ENCODE measurements around the gene OPN3.

OPN3 gene

DNA sequence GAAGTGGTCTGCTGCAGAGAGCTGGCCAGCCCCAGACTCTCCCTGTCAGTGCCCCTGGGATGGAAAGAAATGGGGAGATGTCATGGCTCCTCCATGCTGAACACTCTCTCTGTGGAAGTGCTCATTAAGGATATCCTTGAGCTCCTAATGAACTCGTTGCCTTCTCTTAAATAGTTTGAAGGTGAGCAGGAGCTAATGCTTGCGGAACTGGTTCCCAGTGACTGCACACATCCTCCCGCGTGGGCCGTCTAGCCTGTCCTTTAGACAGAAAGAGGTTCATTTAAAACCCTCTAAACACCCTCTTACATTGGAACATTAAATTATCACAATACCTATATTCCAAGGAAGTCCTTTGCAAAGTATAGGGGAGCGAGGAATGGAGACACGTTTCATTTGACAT, 6.0 kb upstream of the OPN3 start:
- DNase-seq (ENCODE audit: low read depth in 2 of 2) = no peak

DNA sequence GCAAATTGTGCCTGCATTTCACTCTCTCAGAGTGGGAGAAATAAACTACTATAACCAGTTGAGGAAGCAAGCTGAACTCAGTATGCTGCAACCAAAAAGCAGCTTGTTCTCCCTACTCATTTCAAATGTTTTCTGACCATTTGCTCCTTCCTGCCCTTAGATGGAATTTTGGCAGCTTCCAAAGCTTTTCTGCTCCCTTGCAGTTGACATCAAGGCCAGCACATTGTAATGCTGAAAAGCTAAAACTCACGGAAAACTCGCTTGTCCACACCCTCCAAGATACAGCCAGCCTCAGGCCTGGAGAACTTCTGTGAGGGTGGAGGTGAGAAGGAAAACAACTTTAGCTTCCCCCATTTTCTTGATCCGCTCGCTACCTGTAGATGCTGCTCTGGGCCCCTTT, 5.0 kb upstream of the OPN3 start:
- DNase-seq (ENCODE audit: low read depth in 2 of 2) = no peak

DNA sequence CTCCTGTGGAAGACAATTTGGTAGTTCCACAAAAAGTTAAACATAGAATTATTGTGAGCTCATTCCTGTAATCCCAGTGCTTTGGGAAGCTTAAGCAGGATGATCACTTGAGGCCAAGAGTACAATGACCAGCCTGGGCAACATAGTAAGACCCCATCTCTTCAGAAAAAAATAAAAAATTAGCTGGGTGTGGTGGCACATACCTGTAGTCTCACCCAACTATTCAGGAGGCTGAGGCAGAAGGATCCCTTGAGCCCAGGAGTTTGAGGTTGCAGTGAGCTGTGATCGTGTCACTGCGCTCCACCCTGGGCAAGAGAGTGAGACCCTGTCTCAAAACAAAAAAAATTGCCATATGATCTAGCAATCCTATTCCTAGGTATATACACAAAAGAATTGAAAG, 4.1 kb upstream of the OPN3 start:
- DNase-seq (ENCODE audit: low read depth in 2 of 2) = no peak

DNA sequence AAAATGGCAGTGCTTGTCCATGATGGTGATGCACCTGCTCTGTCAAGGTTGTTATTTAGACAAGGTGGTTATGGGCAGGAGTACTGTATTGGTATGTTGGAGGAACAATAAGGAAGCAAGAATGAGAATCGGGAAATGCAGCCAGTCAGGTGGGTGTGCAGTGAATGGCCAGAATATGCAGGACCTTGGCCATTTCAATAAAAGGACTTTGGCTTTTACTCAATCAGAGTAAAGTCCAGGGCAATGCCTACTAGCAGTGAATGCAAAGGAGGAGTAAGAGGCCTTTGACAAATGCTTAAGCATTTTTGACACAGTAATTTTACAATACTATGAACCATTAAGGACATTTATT, 2.4 kb upstream of the OPN3 start:
- DNase-seq (ENCODE audit: low read depth in 2 of 2) = no peak

DNA sequence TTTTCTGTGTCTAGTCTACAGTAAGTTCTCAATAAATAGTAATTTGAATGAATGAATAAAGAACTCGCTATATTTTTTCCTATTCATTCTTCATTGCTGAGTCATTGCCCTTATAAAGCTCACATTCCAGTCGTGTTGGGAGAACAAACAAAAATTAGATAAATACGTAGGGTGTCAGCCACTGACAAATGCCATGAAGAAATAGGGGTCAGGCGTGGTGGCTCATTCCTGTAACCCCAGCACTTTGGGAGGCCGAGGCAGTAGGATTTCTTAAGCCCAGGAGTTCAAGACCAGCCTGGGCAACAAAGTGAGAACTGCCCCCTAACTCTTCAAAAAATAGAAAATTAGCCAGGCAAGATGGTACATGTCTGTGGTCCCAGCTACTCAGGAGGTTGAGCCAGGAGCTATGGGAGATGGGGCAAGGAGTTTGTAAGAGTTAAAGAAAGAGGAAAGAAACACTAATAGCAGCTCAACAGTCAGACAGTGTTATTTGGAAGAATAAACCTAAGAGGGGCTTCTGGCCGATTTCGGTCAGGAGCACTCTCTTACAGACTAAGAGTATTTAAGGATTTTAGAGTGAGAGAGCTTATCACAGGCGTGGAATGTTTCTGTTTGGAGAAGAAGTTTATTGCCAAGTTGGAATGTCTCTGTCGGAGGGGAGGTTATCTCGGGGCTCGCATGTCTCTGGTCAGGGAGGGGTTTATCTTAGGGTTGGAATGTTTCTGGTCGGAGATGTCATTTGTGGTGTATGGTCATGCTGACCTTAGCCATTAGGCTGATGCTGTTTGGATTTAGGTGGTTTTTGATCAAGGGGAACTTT, 1.8 kb upstream of the OPN3 start:
- DNase-seq (ENCODE audit: low read depth in 2 of 2) = no peak

DNA sequence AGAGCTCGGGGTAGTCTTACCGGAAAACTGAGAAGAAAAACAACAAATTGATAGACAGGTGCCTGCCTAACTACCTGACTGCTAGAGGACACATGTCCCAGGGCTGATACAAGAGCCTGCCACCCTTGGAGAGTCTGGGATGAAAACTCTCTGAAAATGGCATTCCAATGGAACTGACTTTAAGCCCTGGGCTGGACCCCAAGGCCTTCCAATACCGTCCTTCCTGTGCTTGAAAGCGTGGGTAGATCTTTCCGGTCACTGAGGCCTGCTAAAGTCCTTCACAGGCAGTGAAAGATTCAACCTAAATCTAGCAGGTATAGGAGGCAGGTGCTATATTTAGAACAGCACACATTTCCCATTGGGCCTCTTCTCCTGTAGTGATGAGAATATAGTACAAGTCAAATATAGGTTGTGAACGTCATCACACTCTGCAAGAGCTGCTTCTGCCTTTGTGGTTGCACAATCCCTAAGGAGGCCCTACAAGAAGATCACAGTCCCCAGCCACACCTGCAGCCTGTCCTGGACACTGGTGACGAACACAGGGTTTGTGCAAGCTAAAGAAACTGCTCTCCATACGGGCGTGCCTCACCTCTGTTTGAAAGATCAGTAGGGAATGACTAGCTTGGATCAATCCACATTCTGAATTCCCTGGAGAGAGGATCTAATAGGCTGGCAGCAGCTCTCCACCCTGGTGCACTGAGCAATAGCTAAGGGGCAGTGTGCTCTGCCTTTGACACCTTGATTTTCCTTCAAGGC, 876 bp upstream of the OPN3 start:
- DNase-seq (ENCODE audit: low read depth in 2 of 2) = no peak

DNA sequence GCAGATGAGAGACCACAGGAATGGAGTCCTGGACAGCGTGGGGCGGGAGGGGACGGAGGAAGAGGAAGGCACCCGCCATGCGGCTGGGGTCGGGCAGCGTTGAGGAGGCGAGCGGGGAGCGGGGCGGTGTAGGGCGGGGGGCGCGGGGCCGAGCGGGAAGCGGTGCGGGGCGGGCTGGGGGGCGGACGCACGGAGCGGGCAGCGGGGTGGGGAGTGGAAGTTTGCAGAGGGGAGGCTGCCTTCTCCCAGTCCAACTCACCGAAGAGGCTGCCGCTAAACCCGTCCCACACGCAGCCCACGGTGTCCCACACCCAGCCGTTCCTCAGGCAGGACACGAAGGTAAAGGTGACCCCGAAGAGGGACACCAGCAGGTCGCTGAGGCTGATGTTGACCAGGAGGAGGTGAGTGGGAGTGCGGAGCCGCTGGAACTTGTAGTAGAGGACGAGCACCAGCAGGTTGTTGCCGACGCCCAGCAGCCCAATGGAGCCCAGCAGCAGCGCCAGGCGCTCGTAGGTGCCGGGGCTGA, 483 bp downstream of the OPN3 start:
- DNase-seq (ENCODE audit: low read depth in 2 of 2) = peak; percentile 8 to 20

DNA sequence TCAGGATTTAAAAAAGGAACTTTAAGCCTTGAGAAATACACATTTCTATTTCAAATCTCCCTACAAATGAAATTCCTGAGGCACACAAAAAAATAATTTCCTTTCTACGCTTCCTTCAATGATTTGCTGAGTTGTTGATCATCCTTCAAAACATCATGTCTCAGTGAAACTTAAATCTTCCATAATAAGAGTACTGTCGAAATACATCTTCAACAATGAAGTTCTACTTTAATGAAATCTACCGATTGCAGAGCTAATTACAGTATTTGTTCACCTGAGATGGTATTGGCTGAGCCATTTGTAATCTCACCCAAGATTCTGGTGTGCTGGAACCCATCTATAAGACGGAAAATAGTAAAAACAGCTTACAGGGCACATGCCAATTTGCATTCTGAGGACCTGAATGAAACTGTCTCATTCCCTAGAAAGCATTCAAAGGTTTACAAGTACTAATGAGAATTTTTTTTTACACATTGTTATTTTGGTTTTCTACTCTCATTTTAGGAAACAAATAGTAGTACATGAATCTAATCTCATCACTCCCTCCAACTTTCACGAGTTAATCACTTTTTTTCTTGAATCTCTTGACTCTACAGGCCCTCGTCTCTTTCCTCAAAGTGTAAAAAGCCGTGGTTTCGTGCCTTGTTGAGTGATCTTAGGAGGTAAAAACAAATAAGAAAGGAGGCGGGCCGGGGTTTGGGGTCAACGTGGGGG, 1.1 kb downstream of the OPN3 start:
- DNase-seq (ENCODE audit: low read depth in 2 of 2) = no peak

DNA sequence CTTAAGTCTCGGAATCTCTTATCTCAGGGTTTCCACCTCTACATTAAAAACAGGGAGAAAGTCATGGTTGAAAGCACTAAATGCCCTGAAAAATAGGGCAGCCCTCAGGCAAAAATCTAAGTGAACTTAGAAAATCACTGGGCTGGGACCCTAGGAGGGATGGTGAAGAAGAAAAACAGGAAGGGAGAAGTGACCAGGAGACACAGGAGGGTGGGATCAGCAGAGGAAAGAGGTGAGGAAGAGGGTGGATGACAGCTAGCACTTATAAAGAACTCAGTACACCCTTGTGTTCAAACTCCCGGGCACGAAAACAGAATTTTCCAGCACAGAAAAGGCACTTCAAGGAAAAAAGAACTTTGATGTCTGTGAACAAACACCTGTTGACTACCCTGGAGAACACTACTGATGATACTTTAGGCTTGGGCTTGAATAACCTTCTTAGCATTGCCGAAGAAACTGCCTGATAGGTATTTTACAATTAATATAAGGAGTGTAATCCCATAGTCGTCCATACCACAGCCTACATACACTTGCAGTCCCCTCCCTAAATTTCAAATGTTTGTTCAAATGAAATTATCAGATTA, 2.0 kb downstream of the OPN3 start:
- DNase-seq (ENCODE audit: low read depth in 2 of 2) = no peak

DNA sequence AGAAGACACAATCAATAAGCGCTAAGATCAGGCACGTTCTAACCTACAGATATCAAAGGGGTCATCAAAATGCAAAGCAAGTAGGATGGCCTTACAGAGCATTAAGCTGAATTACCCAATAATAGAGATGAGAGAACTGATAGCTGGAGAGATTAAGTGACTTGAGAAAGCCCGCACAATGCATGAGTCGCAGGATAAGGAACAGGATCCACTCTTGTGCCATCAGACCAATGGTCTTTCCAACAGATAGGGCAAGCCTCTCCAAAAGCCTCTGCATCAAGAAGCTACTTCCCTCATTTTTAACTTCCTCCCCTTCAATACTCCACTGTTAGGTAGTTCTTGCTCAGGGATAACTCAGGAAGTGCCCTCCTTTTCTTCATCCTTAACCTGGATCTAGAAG, 2.6 kb downstream of the OPN3 start:
- DNase-seq (ENCODE audit: low read depth in 2 of 2) = no peak

DNA sequence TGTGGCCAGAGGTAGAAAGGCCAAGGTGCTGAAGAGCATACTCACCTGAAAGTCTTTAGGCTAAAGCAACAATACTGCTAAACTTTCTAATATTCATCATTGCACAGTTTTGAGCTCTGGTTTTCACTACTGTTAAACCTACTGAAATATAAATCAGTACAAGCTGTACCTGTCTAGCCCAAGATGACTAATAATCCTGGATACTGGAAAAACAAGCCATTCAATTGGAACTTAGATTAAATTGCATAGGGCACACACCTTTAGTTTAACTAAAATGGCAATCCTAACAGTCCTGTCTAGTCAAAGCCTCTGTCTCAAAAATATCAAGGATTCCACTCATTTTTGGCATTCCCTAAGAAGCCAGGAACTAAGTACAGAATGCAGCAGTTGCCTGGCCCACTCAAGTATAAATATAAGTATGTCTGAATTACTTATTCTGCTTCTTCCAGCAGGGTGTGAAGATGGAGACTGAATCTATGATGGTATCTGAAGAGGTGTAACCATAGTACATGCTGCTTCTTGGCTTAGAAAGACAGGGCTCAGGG, 3.1 kb downstream of the OPN3 start:
- no peak for DNase-seq (ENCODE audit: low read depth in 2 of 2)

DNA sequence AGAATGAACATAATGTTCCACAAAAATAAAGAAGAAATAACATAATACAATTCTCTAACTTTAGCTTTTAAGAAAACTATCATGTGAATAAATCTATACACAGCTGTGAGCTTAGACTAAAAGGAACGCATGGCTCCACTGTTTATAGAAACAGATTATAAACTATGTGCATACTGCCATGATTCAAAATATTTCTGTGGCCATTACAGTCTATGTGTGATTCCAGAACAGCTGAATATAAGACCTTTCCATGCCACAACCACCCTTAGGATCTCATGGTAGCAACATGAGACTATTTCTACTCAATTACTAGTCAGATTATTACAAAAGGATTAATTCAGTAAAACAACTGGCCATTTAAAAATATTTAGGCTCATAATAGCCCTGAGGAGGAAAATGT, 3.9 kb downstream of the OPN3 start:
- DNase-seq (ENCODE audit: low read depth in 2 of 2) = no peak

DNA sequence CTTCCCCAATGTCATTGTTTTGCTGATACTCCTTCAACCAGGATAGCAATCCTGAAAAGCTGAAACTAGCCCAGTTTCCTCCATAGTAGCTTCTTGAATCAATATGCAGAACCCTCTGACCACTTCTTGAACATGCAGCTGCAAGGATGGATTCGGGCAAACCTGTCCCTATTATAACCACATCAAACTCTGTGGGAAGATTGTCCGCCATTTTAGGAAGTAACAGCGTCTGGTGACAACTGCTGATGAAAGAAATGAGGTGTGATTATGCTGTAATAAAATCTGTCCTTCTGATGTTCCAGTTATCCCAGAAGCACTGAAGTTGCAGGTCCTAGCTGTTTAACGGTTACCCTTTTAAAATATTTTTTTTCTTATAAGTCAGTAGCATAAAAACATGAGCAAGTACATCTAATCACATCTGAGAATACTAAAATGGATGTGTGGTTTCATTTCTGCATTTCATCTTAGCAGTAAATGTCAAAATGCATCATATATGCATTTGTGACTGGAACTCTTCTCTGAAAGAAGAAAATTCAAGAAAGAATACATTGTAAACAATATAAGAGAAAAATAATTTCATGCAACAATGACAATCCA, 4.5 kb downstream of the OPN3 start:
- no peak for DNase-seq (ENCODE audit: low read depth in 2 of 2)

DNA sequence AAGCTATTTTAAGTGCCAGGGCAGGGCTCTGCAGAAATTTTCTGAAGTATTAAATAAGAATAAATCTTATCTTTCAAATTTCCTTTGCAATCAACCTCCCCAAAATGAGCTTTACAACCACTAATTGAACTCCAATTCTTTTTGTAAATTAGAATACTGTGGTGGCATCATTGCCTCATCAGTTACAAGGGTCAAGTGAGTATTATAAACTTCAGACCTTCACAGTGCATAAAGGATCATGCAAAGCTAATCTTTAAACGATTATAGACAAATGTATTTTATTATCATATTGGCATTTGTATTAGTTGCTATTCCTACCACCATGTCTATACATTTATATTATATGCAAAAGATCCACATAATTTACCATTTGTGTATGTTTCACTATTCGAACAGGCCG, 7.2 kb downstream of the OPN3 start:
- no peak for DNase-seq (ENCODE audit: low read depth in 2 of 2)

DNA sequence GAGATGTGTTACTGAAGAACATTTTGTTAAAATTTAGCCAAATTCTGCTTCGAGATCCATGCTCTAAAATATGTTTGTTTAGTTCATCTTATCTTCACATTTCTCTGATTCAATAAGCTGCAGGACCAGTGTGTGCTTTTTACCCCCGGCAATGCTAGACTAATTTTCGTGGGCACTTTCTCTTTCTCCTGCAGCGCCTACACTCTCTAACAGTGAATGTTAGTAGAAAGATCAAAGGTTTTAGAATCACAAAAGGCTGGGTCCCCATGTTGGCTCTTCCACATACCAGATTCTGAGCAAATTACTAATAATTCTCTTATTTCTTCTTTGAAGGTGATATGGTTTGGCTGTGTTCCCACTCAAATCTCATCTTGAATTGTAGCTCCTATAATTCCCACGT, 8.5 kb downstream of the OPN3 start:
- DNase-seq (ENCODE audit: low read depth in 2 of 2) = no peak

DNA sequence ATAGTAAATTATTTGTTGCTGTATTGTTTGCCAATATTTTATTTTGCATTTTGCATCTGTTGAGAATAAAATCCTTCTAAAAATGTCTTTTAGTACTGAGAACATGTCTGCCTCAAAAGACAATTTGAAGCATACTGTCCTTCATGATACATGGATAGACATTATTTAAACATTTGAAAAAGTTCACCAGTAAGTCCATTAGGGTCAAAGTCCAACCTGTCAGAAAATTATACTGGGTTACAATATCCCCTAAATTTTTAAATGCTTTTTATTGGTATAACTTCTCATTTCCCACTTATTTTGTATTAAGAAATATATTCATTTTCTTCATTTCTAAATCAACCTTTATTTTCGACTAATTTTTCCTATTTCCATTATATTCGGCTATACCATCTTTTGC, 9.3 kb downstream of the OPN3 start:
- no peak for DNase-seq (ENCODE audit: low read depth in 2 of 2)

DNA sequence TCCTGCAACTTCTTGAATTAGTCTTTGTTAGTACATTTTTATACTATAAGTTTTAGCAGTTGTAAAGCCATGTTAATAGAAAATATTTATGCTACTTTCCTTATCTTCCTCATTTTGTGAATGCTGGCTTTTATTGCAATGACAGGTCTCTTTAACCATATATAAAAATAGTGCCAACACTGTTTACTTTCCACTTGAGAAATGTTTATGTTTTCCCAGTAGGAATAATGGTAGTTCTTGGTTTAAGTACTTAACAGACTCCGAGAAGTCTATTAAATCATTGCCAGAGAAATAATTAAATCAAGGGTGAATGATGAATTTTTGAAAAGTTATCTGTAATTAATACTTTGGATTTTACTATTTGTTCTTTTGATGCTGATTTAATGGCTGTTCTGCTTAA, 9.7 kb downstream of the OPN3 start:
- no peak for DNase-seq (ENCODE audit: low read depth in 2 of 2)

DNA sequence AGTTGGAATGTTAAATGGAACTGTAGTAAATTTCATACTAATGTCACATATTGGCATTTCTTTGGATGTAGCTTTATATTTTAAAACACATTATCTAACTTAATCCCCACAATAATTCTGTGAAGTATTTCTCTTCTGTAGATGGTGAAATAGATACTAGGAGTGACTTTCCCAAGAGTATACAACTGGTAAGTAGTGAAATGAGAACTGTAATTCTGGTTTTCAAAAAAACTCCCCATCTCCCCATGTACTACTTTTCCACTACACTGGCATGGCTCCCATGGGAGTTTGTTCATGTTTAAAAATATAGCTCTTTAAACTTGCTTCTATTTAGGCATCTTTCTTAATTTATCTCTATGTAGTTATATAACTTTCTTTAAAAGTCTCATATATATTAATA, 10.2 kb downstream of the OPN3 start:
- no peak for DNase-seq (ENCODE audit: low read depth in 2 of 2)

DNA sequence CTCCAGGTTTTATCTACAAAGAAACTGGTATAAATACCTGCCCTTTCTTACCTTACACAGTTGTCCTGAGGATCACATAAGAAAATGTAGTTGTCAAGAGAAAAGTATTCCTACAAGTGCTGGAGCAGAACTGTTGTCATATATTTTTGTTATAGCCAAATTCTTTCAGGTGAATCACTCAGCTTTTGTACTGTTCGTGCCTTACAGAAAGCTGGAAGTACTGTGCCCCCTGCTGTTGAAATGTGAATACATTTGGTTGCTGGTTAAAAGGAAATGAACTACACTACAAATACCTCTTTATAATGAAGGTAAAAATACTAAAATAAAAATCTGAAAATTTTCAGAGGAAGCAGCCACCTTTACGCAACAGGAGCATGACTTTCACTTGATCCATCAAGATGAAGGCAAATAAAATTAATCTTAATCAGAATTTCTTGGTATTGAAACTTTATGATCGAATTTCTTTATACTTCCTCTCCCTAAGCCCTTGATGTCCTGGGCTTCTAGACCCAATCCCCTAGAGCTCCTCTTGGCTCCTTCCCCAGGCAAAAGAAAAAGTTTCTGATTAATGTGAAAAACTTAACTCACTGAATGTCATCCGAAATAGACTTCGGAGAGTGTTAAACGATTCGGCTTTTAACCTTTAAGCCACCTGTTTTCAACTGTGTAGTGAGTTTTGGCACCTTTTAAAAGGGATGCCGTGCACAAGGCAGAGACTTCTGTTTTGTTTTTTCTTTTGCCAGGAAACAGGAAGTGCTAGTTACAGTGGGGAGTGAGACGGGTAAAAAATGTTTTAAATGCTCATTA, 12.5 kb downstream of the OPN3 start:
- no peak for DNase-seq (ENCODE audit: low read depth in 2 of 2)

DNA sequence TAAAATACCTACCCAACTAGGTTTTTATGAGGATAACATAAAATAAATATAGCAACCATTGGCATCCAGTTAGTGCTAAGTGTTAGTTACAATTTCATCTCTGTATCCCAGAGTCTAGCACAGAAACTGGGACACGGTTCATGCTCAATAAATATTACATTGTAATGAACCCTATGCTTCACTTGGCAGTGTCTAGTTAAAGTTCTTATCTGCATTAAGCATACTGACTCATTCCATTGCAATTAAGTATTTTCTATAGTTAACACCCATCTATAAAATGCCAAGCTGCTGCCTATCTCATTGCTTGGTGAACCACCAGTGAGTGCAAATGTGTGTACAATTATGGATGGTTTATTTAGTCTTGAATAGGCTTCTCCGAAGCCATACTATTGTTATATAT, 15.2 kb downstream of the OPN3 start:
- no peak for DNase-seq (ENCODE audit: low read depth in 2 of 2)

DNA sequence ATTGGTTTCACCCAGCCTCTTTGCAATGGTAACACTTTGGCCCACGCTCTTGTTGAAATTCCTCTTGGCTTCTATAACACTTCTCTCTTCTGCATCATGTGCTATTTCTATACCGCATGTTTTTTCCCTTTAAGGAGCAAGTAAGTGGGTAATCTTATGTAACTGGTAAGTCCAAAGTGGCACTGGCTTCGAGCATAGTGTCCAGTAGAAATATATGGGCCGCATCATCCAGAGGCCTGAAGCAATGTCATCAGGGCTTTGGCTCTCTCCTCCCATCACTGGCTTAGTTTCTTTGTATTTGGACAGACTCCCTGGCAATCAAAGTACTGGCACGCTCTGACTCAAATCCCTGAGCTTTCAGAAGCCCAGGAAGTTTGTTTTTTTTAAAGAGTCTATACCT, 17.5 kb downstream of the OPN3 start:
- no peak for DNase-seq (ENCODE audit: low read depth in 2 of 2)

All from stimulated activated CD8-positive, alpha-beta memory T cell treated with anti-CD3 and anti-CD28 coated beads, Interleukin-2, amount 100 ng/mL, for 48 hours (primary cell).